CD14-positive monocyte (primary cell): Measurements from ENCODE around the gene SGK1. TPM values are rescaled to one million over a fixed set of nuclear protein-coding genes. Genes with fewer than 3 reads are reported as not detected.

Experiments
- DNase-seq, 3 donors: peaks; one replicate each; pipeline ENCODE4 v3.0.0-alpha.2; 2011 to 2022
- H2AFZ ChIP-seq: 2 replicates; pipeline ENCODE4 v1.6.0; 2012; ENCODE audit warnings: mild to moderate bottlenecking, low read depth, low read length, inconsistent platforms; ENCODE audit not compliant: insufficient read depth, poor library complexity, severe bottlenecking
- H3K27ac ChIP-seq, 2 donors: 1 replicate in 1 of 2; 2 replicates in 1 of 2; pipeline ENCODE4 v1.5.1; 2012 to 2013; ENCODE audit warnings: low read length in 2 of 2, control low read depth in 1 of 2, inconsistent platforms in 1 of 2, low read depth in 1 of 2, mild to moderate bottlenecking in 1 of 2
- H3K27me3 ChIP-seq, 2 donors: one replicate each; pipeline versions ENCODE4 v1.6.0 to v1.6.1; 2011 to 2013; ENCODE audit warnings: low read length in 2 of 2; ENCODE audit not compliant: control insufficient read depth in 2 of 2, insufficient read depth in 2 of 2
- H3K36me3 ChIP-seq, 2 donors: replicated peaks in 1 of 2; 1 replicate in 1 of 2; 2 replicates in 1 of 2; pipeline versions ENCODE4 v1.5.1 to v1.6.1; 2012 to 2013; ENCODE audit warnings: low read length in 2 of 2, control low read depth in 1 of 2, inconsistent platforms in 1 of 2, mild to moderate bottlenecking in 1 of 2; ENCODE audit not compliant: insufficient read depth in 2 of 2, control insufficient read depth in 1 of 2
- H3K4me1 ChIP-seq, 2 donors: 1 replicate in 1 of 2; 2 replicates in 1 of 2; pipeline versions ENCODE4 v1.5.1 to v1.6.1; 2012 to 2013; ENCODE audit warnings: low read length in 2 of 2, control low read depth in 1 of 2, inconsistent platforms in 1 of 2, mild to moderate bottlenecking in 1 of 2, moderate library complexity in 1 of 2; ENCODE audit not compliant: insufficient read depth in 2 of 2, control insufficient read depth in 1 of 2
- H3K4me2 ChIP-seq: replicated peaks from 2 replicates; pipeline ENCODE3; 2012; ENCODE audit warnings: low read length, moderate library complexity, mild to moderate bottlenecking; ENCODE audit not compliant: poor library complexity, severe bottlenecking; ENCODE audit errors: extremely low read depth
- H3K4me3 ChIP-seq, 3 experiments: fragments of 200-600 bp in 1 of 3; sonication (generic) in 1 of 3; replicated peaks in 1 of 3; 1 replicate in 2 of 3; 2 replicates in 1 of 3; pipeline ENCODE4 v1.5.1; 2011 to 2013; ENCODE audit warnings: low read length in 3 of 3, mild to moderate bottlenecking in 3 of 3, control low read depth in 2 of 3, low read depth in 2 of 3, inconsistent platforms in 1 of 3, moderate library complexity in 1 of 3
- H3K79me2 ChIP-seq: 2 replicates; pipeline ENCODE4 v1.6.0; 2012; ENCODE audit warnings: mild to moderate bottlenecking, control low read depth, inconsistent platforms, low read length, moderate library complexity; ENCODE audit not compliant: insufficient read depth
- H3K9ac ChIP-seq: 2 replicates; pipeline ENCODE4 v1.6.0; 2017; ENCODE audit warnings: low read length, mild to moderate bottlenecking; ENCODE audit not compliant: insufficient read depth, poor library complexity, severe bottlenecking
- H3K9me3 ChIP-seq, 2 donors: replicated peaks in 1 of 2; 1 replicate in 1 of 2; 2 replicates in 1 of 2; pipeline versions ENCODE4 v1.5.1 to v1.6.1; 2012 to 2013; ENCODE audit warnings: low read length in 2 of 2, control low read depth in 1 of 2; ENCODE audit not compliant: control insufficient read depth in 1 of 2, insufficient read depth in 1 of 2
- H4K20me1 ChIP-seq: 2 replicates; pipeline ENCODE4 v1.6.0; 2012; ENCODE audit warnings: mild to moderate bottlenecking, low read length, control low read depth, moderate library complexity; ENCODE audit not compliant: insufficient read depth
- H3K27ac Mint-ChIP-seq, 7 donors: one replicate each; pipeline ENCODE4 v1.8.0; 2020; ENCODE audit warnings: mild to moderate bottlenecking in 7 of 7, mixed read lengths in 7 of 7, moderate library complexity in 6 of 7, inconsistent platforms in 2 of 7
- H3K27me3 Mint-ChIP-seq, 3 donors: one replicate each; pipeline ENCODE4 v1.8.0; 2021 to 2022; ENCODE audit warnings: low read depth in 3 of 3, mild to moderate bottlenecking in 3 of 3, mixed read lengths in 3 of 3, moderate library complexity in 3 of 3, inconsistent platforms in 1 of 3
- H3K36me3 Mint-ChIP-seq, 2 donors: one replicate each; pipeline ENCODE4 v1.8.0; 2020; ENCODE audit warnings: mixed read lengths in 2 of 2, inconsistent platforms in 1 of 2, mild to moderate bottlenecking in 1 of 2
- H3K4me1 Mint-ChIP-seq: one replicate; pipeline ENCODE4 v1.8.0; 2020; ENCODE audit warnings: mild to moderate bottlenecking, mixed read lengths
- H3K4me3 Mint-ChIP-seq, 2 donors: one replicate each; pipeline ENCODE4 v1.8.0; 2020; ENCODE audit warnings: mild to moderate bottlenecking in 2 of 2, mixed read lengths in 2 of 2, moderate library complexity in 1 of 2
- H3K9me3 Mint-ChIP-seq, 7 donors: one replicate each; pipeline ENCODE4 v1.8.0; 2020 to 2022; ENCODE audit warnings: mixed read lengths in 7 of 7, mild to moderate bottlenecking in 6 of 7, moderate library complexity in 6 of 7, inconsistent platforms in 2 of 7
- WGBS: methylation state at CpG from one replicate; pipeline ENCODE4 v1.1.5; 2013; ENCODE audit warnings: missing lambda C conversion rate; ENCODE audit not compliant: insufficient coverage; 5-methylcytosine and 5-hydroxymethylcytosine counted together
- intact Hi-C, 2 donors: fragments of 100-400 bp; cut with micrococcal nuclease; formaldehyde crosslinking; loops; one replicate each; pipeline versions ENCODE4 v1.15.0 to v1.15.1; 2023
- polyA plus RNA-seq, 3 donors: library from polyadenylated mRNA; depleted of rRNA in 1 of 3; unstranded in 2 of 3; stranded (reverse) in 1 of 3; fragments of 300-500 nt in 2 of 3; fragments of >200 nt in 1 of 3; fragmentation: Illumina TruSeq in 2 of 3; gene quantifications; 1 replicate in 2 of 3; 2 replicates in 1 of 3; pipeline ENCODE4 v1.2.3, GENCODE V29; 2012 to 2021
- TF ChIP-seq, protein P1 (sequence below): fragments of 200-600 bp; IDR thresholded peaks from one replicate; pipeline ENCODE4 v1.8.0; 2022; ENCODE audit warnings: antibody characterized with exemption, mild to moderate bottlenecking

SGK1 gene
- polyA plus RNA-seq, 3 donors = 373 to 419 (median 407) TPM

DNA sequence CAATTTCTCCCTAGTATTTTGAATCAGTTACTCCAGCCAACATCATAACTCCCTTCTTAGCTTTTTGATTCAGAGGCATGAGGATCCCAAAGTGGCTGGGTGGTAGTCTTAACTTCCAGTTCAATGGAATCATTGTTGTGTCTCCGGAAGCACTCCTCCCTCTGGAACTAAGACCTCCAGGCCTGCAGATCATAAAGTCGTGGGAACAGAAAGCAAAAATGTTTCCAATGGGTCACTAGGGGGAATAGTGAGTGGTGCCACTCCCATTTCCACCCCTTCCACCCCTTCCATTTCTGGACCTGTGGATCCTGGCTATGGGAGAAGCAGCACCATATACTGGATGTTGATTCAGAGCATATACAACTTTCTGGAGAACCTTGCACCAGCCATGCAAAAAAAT lies 130.8 kb downstream of the SGK1 start:
- H3K27ac ChIP-seq = no peak overlapping the region
- no peak overlapping the region for H3K9ac ChIP-seq
- H3K79me2 ChIP-seq = no peaks in the 10 kb centered on the region
- H3K36me3 ChIP-seq = no peaks in the 10 kb centered on the region
- no peak for DNase-seq
- Mint-ChIP-seq H3K4me1 (peaks cover 33% of the 10 kb centered on the region), H3K9me3 (peaks cover 0 to 3% (median 0%) of the 10 kb centered on the region in 7 donors), H3K4me3 (no peak overlapping the region), H3K27ac (no peak overlapping the region), H3K36me3 (peaks cover 0 to 3% of the 10 kb centered on the region in 2 donors), H3K27me3 (no peaks in the 10 kb centered on the region)
- H3K27me3 ChIP-seq = no peaks in the 10 kb centered on the region
- H4K20me1 ChIP-seq = no peaks in the 10 kb centered on the region
- intact Hi-C loops = no loop called here
- TF ChIP-seq, protein P1, sequence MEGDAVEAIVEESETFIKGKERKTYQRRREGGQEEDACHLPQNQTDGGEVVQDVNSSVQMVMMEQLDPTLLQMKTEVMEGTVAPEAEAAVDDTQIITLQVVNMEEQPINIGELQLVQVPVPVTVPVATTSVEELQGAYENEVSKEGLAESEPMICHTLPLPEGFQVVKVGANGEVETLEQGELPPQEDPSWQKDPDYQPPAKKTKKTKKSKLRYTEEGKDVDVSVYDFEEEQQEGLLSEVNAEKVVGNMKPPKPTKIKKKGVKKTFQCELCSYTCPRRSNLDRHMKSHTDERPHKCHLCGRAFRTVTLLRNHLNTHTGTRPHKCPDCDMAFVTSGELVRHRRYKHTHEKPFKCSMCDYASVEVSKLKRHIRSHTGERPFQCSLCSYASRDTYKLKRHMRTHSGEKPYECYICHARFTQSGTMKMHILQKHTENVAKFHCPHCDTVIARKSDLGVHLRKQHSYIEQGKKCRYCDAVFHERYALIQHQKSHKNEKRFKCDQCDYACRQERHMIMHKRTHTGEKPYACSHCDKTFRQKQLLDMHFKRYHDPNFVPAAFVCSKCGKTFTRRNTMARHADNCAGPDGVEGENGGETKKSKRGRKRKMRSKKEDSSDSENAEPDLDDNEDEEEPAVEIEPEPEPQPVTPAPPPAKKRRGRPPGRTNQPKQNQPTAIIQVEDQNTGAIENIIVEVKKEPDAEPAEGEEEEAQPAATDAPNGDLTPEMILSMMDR = no peak
- H3K4me2 ChIP-seq = no peak overlapping the region
- no CpG with 5 or more reads among the region's 2 CpGs for WGBS
- no peak overlapping the region for H2AFZ ChIP-seq
- H3K9me3 ChIP-seq = no peaks in the 10 kb centered on the region
- H3K4me3 ChIP-seq = no peak overlapping the region
- H3K4me1 ChIP-seq = peaks cover 15 to 22% of the 10 kb centered on the region in 2 donors

DNA sequence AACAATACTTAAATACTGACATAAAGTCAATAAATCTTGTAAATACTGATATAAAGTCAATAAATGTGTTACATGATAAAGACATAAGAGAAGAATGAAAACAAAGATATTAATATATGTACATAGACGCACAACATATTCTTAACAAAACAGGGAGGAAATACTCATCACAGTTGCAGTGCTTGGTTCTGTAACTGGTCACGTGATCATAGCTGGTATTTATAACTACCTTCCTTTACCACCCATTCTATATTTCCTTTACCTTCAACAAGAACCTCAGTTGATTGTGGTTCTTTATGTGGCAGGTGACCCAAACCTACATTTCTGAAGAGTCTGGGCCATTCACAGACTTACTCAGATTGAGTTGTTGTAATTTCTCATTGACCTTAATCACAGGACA lies 131.6 kb downstream of the SGK1 start:
- Mint-ChIP-seq H3K27ac (no peak overlapping the region), H3K9me3 (peaks cover 0 to 3% (median 0%) of the 10 kb centered on the region in 7 donors), H3K36me3 (peaks cover 0 to 3% of the 10 kb centered on the region in 2 donors), H3K4me3 (no peak overlapping the region), H3K27me3 (no peaks in the 10 kb centered on the region), H3K4me1 (peaks cover 34% of the 10 kb centered on the region)
- no peaks in the 10 kb centered on the region for H3K79me2 ChIP-seq
- no peaks in the 10 kb centered on the region for H3K27me3 ChIP-seq
- no CpG with 5 or more reads among the region's 2 CpGs for WGBS
- TF ChIP-seq, protein P1 = no peak
- H3K9ac ChIP-seq = no peak overlapping the region
- no peak overlapping the region for H3K4me2 ChIP-seq
- H3K9me3 ChIP-seq = no peaks in the 10 kb centered on the region
- no peak overlapping the region for H2AFZ ChIP-seq
- H3K4me1 ChIP-seq = peaks cover 15 to 22% of the 10 kb centered on the region in 2 donors
- H3K36me3 ChIP-seq = no peaks in the 10 kb centered on the region
- H3K4me3 ChIP-seq = no peak overlapping the region
- no peak for DNase-seq
- no peak overlapping the region for H3K27ac ChIP-seq
- intact Hi-C loops = no loop called here
- no peaks in the 10 kb centered on the region for H4K20me1 ChIP-seq
